T1000 (cell line): Measurements from ENCODE around the gene DRD2.

Experiments used
- DNase-seq: peaks from one replicate; lab custom pipeline; 2025; ENCODE audit warnings: mixed read lengths; lab: John Stamatoyannopoulos, UW

Gene DRD2

DNA sequence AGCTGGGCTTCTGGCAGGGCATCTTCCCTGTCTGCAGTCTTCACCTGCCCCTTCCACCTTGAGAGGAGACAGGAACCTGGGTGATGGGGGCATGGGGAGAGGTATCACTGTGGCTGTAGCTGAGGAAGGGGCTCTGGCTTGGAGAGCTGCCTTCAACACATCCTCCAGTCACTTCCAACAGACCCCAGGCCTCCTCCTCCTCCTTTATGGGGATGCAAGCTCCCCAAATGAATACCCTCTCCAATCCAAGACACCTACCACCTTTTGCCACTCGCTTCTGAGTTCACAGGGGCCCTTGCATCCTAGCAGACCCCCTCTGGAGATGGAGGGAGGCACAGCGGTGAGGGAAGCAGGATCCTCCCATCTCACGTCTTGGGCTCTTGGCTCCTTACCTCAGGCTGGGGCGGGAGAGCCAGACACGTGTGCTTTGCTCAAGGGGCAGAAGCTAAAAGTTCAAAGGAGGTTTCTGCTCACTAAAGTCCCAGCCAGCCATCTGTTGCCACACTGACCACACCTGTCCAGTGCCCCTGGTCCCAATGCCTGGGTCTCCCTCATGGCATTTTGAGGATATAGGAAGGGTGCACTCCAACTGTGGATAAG is 74.5 kb downstream of the DRD2 start:
- no peak for DNase-seq

DNA sequence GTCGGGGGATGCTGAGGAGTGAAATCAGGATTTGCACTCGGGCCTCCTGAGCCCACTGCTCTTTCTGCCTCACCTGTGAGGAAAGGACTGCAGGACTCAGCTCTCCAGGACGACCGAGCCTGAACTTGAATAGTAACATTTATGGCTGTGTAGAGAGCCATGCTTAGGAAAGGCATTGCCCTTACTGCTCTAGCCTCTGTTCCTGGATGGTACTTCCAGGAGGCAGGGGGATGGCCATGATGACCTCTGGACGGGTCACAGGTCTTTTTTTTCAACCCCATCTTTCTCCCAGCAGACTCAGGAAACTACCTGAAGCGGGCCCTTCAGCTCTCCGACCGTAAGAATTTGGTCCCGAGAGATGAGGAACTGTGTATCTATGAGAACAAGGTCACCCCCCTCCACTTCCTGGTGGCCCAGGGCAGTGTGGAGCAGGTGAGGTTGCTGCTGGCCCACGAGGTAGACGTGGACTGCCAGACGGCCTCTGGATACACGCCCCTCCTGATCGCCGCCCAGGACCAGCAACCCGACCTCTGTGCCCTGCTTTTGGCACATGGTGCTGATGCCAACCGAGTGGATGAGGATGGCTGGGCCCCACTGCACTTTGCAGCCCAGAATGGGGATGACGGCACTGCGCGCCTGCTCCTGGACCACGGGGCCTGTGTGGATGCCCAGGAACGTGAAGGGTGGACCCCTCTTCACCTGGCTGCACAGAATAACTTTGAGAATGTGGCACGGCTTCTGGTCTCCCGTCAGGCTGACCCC is 76.3 kb downstream of the DRD2 start:
- no peak for DNase-seq

DNA sequence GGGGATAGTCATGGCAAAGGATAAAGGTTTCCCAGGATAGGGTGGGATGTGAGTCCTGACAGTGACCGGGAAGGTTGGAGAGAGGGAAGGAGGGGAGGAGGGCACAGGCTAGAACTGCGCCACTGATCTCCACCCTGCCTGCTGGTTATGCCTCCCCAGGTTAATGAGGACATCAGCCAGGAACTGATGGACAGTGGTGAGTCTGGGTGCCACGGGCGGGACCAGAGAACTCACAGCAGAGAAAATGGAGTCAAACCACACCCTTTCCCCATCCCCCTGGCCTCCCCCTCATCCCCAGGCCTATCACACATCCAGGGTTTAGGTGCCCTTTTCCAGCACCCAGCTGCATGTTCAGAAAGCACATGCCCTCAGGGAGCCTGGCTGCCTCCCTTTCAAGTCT is 77.4 kb downstream of the DRD2 start:
- no peak for DNase-seq

DNA sequence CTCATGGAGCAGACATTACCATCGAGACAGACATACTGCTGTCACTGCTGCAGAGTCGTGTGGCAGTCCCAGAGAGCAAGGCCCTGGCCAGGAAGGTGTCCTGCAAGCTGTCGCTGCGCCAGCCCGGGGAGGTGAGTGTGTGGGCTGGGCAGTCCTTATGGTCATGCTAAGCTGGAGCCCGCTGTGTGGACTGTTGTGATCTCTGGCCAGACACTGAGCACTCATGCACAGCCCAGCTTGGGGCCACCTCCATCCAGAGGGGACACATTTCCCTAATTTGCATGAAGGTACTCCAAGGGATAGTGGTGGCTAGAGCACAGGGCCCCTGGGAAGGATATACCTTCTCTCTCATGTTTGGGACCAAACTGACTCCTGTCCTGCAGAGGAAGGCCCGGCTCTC is 78.0 kb downstream of the DRD2 start:
- no peak for DNase-seq

DNA sequence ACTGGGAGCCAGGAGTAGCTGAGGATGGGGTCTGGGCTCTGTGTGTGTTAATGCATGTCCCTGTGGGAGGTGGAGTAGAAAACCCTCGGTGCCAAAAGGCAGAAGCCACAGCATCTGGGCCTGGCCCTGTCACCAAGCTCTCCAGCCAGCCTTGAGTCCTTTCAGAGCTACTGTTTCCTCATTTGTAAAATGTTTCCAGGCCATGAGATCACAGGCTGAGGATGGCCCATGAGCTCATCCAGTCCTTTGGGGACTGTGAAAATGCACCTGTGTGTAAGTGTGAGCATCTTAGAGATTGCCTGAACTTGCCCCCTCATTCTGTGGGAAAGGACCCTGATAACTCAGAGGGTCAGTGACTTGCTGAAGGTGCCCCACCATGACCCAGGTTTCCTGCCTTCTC is 78.5 kb downstream of the DRD2 start:
- no peak for DNase-seq

DNA sequence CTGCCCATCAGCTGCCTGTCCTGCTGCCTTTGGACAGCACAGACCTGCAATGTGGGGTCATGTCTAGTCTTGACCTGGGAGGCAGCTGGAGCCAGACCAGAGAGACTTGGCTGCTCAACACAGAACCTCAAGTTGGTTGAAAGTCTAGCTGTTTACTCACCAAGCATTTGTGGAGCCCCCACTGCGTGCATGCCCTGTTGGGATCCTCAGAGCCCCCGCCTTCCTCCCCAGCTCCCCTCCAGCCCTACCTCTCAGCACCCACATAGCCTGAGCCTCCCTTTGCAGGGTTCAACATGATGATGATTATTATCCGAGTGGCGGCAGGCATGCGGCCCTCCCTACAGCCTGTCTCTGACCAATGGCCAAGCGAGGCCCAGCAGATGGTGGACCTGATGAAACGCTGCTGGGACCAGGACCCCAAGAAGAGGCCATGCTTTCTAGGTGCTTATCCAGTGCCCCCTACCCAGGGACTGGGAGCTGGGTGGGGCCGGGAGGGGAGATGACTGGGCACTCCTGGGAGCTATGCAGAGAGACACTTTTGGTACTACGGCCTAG is 79.3 kb downstream of the DRD2 start:
- DNase-seq = no peak

DNA sequence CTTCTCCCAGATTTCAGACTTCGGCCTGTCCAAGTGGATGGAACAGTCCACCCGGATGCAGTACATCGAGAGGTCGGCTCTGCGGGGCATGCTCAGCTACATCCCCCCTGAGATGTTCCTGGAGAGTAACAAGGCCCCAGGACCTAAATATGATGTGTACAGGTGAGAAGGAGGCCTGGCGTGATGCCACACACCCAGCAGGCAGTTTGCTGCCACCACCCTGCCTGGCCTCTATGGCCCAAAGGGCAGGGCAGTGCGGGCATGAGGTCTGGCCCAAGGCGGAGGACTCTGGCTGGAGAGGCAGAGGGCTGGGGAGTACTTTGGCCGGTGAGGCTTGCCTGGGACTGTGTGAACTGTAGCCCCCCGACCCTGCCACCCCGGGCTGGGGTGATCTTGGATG is 80.3 kb downstream of the DRD2 start:
- DNase-seq = no peak

DNA sequence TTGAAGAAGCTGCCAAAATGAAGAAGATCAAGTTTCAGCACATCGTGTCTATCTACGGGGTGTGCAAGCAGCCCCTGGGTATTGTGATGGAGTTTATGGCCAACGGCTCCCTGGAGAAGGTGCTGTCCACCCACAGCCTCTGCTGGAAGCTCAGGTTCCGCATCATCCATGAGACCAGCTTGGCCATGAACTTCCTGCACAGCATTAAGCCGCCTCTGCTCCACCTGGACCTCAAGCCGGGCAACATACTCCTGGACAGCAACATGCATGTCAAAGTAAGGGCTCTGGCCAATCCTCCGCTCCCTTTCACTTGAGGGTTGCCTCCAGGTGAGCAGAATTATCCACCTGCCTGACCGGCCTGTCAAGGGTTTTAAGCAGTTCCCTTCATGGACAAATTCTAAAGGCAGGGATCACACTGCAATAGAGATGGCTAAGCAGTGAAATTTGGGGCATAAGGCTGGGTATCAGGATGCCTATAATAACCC is 81.7 kb downstream of the DRD2 start:
- DNase-seq = no peak

DNA sequence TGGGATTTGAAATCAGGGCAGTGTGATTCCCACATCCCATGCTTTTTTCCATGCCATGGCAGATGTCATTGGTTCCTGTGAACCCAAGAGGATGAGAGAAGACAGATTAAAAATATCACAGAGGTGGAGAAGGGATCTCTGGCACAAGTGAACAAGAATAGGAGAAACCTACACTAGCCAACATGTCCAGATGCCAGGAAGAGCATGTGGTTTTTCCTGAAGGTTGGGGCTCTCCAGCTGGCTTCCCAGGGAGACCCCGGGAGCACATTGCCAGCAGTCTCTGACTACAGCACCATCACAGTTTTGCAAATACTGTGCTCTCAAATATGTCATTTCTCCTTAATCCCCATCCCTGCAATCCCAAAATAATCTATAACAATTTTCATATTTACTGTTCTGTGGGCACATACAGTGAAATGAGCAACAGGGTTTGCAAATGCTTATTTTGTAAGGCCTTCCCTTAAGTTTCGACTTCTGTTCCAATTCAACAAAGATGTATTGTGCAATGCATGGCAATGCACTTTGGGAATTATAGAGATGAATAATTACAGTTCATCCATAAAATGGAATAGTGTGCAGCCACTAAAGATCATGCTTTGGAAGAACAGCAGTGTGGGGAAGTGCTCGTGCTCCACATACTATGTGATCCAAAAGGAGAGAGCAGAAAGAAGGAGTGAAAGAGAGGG is 82.8 kb downstream of the DRD2 start:
- no peak for DNase-seq

DNA sequence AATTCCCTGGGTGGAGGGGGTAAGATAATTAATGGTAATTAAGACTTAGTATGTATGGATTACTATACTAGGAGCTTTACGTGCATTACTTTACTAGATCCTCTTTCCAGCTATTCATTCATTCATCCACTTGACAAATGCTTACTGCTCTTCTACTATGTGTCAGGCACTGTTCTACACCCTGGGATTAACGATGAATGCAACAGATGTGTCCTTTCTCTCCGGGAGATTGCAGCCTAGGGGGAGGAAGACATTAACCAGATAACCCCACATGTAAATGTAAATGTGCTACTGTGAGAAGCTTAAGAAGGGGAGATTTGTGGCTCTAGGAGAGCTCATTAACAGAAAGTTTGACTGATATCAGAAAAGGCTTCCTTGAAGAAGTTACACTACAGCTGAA is 85.9 kb downstream of the DRD2 start:
- DNase-seq = no peak

DNA sequence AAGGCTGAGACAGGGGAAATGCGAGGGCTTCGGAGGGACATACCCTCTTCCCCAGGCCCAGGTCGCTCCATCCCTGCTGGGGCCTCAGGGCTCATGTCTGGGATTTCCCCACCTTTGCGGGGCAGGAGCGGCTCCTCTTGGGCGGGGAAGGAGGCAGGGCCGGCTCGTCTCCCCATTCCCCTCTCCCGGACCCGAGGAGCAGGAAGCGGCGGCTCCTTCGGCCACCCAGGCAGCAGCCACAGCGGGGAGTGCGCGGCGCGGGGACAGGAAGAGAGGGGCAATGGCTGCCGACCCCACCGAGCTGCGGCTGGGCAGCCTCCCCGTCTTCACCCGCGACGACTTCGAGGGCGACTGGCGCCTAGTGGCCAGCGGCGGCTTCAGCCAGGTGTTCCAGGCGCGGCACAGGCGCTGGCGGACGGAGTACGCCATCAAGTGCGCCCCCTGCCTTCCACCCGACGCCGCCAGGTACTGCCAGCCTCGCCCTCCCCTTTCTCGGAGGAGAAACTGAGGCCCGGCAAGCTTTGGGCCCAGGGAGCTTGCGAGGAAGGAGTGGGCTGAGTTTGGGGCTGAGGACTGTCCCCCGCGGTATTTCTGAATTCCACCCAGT is 87.5 kb downstream of the DRD2 start, which contains the start of gene ANKK1:
ANKK1 (plus strand) TSS at position 175 of the 607 bp plus-strand sequence; CDS start at position 281, 106 bp downstream.
- DNase-seq = no peak

DNA sequence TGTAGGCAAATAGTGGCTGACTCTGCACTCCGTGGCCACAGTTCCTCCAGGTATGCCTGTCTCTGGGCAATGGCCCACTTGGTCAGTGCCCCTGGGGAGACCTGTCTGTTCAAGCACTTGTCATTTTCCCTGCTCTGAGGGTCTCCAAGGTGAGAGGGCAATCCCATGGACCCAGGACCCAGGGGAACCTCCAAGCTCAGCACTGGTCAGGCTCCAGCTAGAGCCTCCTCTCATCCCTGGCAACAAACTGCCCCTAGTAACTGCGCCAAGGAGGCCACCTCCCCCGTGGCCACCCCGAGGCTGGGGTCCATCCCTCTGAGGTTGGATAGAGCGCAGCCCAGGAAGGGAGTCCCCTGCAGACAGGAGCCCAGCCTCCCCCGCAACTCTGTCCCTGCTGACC is 88.3 kb downstream of the DRD2 start:
- DNase-seq = no peak

DNA sequence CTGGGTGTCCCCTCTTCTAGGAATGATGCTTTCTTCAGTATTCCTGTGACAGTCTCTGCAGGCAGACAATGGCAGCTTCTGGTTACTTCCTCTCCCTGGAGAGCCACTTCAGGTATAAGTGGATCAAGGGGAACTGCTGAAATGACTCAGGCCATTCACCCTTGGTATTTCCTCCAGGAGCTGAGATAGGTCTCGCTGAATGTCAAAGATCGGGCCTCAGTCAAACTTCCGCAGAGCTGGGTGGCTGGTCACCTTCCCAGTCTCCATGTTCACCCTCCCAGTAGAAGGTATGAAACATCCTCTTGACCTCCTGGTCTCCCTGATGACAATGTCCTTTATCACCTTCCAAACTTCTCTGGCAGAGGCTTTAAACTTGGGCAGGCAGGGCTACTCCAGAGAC is 89.4 kb downstream of the DRD2 start:
- no peak for DNase-seq

DNA sequence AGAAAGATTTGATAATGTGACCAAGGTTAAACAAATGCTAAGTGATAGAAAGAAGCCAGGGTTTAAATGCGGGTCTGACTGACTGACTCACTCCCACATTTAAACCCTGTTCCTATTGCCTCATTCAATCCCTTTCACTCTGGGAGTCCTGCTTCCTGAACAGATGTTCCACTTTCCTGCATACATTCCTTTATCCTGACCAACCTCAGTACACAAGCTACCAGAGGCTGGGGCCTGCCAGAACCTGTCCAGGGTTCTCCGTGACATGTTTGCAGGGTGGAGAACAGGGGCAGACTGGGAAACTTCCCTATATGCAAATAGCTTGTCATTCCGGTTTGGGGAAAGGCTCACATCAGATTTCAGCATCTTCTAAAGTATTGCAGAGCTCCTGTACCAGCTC is 90.6 kb downstream of the DRD2 start:
- no peak for DNase-seq

DNA sequence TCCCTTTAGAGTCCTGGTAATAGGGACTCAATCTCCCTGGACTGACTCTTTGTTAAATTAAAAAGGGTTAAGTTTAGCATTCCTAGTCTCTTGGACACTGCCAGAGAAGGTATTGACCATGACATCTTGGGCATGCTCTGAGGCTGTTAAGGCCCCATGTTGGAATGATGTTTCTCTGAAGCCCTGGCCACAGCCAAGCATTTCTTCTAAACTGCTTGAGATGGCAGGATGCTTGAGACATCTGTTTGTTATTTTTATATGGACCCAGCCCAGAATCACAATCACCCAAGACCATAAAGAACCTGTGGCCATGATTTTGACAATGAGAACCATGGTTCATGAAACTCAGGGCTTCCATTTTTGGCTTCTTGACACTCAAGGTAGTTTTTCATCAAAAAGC is 93.1 kb downstream of the DRD2 start:
- DNase-seq = no peak

DNA sequence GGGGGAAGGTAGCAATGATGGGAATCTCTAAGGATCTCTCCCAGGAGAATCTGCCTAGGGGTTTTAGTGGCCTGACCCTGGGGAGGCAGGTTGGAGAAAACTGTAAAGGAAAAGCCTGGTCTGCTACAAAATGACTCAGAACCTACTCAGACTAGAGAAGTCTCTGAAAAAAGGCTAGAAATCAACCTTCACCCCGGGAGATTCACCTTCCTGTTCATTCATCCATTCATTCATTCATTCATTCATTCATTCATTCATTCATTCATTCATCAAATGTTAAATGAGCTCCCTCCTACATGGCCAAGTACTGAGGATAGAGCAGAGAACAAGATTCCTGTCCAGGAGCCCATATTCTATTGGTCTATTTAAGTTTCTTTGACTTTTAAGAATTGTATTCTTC is 96.5 kb downstream of the DRD2 start:
- no peak for DNase-seq

DNA sequence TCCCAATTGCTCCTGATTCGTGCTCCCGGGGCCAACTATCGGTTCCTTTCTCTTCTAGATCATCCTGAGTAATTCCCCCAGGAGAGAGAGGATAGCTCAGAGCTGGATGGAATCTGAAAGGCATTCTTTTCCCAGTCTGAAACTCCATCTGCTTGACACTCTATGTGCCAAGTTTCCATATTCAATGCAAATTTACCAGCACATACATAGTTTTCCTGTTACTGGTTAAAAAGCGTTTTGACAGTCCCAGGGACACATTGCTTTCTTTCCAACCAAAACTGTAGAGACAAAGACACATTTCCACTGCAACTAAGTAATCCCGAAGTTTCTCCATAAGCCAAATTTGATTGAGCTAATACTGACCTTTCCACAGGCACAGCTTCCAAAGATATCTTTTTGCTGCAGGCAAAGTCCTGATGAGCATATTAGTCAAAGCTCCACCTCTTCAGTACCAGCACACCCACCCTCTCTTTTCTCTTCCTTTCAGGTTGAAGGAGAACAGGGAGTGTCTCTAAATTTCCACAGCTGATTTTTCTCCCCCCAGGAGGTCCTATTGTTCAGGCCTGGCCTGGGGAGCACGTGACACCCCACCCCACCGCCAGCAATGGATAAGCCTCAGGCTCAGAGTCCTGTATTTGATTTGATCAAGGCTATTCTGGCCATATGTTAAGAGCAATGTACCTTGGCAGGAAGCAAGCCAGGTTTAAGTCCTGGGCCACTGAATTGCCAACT is 97.4 kb downstream of the DRD2 start:
- DNase-seq = no peak

DNA sequence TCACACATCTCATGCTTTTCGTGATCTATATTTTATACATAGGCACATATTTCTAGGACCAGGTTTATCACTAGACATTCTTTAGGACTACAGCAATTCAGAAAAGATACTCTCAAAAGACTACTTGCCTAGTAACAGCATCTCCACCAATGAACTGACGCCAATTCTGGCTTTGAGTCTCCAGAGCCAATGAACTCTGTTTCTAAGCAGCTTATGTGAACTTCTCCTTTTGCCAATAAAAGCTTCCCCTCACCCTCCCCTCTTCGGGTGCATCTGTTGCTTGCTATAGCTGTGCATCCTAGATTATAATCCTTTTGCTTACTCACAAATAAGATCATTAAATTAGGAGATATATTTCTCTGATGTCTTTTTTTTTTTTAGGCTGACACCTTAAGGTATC is 99.0 kb downstream of the DRD2 start:
- no peak for DNase-seq

DNA sequence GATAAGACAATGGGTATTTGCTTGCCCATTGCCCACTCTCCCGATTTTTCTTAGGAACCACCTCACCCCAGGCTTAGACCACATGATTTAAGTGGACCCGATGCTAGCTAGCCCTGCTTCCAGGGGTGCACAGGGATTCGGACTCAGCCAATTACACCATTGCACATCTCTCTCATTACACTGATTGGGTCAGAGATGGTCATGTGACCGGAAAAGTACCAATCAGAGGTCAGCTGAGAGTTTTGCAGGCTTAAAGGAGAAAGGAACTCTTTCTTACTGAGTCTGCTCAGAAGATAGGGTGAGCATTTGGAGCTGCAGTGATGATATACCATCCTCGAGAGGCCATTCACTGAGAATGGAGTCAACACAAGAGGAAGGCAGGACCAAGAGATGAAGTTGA is 99.8 kb downstream of the DRD2 start:
- DNase-seq = no peak

DNA sequence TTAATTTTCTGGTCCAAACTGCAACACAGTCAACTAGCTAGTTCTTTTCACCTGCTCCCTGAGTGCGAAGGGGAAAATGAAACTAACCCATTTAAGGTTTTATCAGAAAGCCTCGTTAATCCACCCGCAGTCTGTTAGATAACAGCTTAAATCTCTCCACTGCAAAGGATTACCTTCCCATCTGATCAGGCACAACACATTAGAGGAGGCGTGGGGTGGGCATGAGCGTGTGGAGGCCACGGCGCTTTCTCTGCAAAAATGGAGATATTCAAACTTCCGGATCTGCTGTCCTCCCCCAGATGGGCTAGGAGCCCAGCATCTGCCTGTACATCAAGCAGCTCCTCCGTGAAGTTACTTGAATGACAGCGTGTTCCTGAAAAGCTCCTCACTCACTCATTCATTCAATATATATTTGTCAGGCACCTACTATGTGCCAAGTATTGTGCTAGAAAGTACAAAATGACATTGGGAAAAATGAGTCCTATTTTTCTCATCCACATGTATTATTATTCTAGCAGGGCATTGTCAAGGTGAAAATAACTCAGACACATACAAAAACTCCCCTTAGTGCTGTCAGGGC is 101.1 kb downstream of the DRD2 start:
- no peak for DNase-seq

DNA sequence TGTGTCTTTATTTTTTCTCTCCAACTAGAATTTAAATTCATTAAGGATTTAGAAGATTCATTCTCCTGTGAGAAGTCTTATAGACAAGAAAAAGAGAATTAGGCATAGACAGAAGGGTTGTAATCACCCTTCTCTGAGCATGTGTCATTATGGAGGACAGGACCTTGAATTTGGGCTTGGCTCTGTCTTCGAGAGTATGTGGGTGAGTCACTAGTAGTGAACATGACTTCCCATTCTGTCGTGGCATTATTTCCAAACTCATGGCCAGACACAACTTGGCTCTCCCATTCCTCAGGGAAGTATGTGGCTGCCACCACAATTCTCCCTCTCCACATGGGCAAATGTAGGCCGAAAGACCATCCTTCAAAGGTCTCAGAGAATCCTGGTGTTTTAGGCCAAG is 101.9 kb downstream of the DRD2 start:
- no peak for DNase-seq
